Cardiac muscle cell (in vitro differentiated cells and primary cell): ENCODE data around the gene CRK. TPM values are rescaled to one million over a fixed set of nuclear protein-coding genes. Genes with fewer than 3 reads are reported as not detected.

Experiments used
- DNase-seq, 2 donors: peaks; one replicate each; pipeline versions ENCODE4 v3.0.0 to v3.0.0-alpha.2; 2010 to 2017; ENCODE audit warnings: low read depth in 1 of 2, low spot score in 1 of 2
- H3K27ac ChIP-seq: fragments of 200-600 bp; sonication (generic); 2 replicates; pipeline ENCODE4 v1.5.1; 2016
- H3K27me3 ChIP-seq: fragments of 200-600 bp; sonication (generic); 2 replicates; pipeline ENCODE4 v1.6.0; 2016; ENCODE audit warnings: control low read depth
- H3K36me3 ChIP-seq: fragments of 200-600 bp; sonication (generic); 2 replicates; pipeline ENCODE4 v1.5.1; 2016; ENCODE audit warnings: control low read depth
- H3K4me1 ChIP-seq: fragments of 200-600 bp; sonication (generic); 2 replicates; pipeline ENCODE4 v1.8.1; 2017; ENCODE audit warnings: low read depth, mild to moderate bottlenecking, mixed run types
- H3K4me3 ChIP-seq: fragments of 200-600 bp; sonication (generic); 2 replicates; pipeline ENCODE4 v1.5.1; 2016; ENCODE audit warnings: mild to moderate bottlenecking
- H3K9me3 ChIP-seq: fragments of 200-600 bp; sonication (generic); 2 replicates; pipeline ENCODE4 v1.5.1; 2017; ENCODE audit warnings: low read depth, mild to moderate bottlenecking, control low read depth
- polyA plus RNA-seq: library from polyadenylated mRNA; unstranded; fragments of >200 nt; fragmentation: Nextera tagmentation; extraction: Ambion mirVana; gene quantifications from 2 replicates; pipeline ENCODE4 v1.2.1, GENCODE V29; 2016
- total RNA-seq: library from RNA; depleted of rRNA; stranded (reverse); fragments of >200 nt; gene quantifications from 2 replicates; pipeline ENCODE4 v1.2.3, GENCODE V29; 2016
- TF ChIP-seq, protein P1 (sequence below): IDR thresholded peaks from 2 replicates; pipeline ENCODE4 v1.5.1; 2012; ENCODE audit warnings: low read depth, mild to moderate bottlenecking, low read length

The CRK gene
- total and polyA plus RNA-seq, 2 experiments from 2014 or later = 25.0 to 33.1 TPM

DNA sequence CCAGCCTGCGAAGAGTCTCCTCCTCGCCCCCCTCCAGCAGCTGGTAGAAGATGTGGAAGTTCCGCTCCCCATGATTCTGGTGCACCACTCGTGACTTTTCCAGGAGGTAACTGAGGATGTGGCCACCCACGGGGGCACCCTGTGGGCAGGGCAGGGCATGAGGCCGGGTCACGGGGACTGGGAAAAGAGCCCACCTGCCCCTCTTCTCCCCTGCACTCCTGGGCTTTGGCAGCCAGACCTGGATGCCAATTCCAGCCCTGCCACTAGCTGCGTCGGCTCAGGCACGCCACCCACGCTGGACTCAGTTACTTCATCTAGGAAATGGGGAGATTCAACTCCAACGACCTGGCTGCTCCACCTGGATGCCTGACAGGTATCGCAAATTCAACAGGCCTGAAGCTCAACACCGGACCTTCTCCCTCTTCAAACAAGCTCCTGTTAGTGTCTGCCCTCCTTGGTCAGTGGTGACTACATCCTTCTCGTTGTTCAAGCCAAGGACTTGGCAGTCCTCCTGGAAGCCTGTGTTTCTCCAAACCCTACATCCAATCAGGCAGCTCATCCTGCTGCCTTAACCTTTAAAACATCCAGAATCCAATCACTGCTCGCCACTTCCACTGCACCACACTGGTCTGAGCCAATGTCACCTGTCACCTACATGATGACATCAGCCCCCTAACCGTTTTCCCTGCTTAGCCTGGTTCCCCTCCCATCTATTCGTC, 24.9 kb upstream of the CRK start:
- no peak overlapping the region for H3K4me3 ChIP-seq

DNA sequence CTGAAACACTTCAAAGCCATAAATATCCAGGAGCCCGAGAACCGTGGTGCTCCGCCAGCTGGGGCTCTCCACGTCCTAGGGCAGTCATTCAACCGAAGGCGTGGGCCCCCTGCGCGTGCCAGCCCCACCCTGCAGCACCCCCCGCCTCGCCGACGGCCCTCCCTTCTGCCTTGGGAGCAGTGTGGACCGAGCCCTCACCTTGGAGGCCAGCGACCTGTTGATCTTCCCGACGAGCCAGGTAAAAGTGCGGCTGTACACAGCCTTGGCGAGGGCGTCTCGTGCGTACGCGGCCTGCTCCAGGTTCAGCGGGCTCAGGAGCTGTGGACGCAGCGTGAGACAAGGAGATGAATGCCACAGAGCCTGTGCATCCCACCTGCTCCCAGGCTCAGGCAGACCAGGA, 22.4 kb upstream of the CRK start:
- TF ChIP-seq, protein P1, sequence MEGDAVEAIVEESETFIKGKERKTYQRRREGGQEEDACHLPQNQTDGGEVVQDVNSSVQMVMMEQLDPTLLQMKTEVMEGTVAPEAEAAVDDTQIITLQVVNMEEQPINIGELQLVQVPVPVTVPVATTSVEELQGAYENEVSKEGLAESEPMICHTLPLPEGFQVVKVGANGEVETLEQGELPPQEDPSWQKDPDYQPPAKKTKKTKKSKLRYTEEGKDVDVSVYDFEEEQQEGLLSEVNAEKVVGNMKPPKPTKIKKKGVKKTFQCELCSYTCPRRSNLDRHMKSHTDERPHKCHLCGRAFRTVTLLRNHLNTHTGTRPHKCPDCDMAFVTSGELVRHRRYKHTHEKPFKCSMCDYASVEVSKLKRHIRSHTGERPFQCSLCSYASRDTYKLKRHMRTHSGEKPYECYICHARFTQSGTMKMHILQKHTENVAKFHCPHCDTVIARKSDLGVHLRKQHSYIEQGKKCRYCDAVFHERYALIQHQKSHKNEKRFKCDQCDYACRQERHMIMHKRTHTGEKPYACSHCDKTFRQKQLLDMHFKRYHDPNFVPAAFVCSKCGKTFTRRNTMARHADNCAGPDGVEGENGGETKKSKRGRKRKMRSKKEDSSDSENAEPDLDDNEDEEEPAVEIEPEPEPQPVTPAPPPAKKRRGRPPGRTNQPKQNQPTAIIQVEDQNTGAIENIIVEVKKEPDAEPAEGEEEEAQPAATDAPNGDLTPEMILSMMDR = no peak

More for the DNA sequence above, 24.9 kb upstream of the CRK start:
- peak in 1 of 2 donors; percentile 36 for DNase-seq
- TF ChIP-seq, protein P1 = no peak
- no peaks in the 10 kb centered on the region for H3K9me3 ChIP-seq
- peaks cover 14% of the 10 kb centered on the region for H3K36me3 ChIP-seq
- H3K4me1 ChIP-seq = peaks cover 5% of the 10 kb centered on the region
- H3K27ac ChIP-seq = no peak overlapping the region
- H3K27me3 ChIP-seq = no peaks in the 10 kb centered on the region

DNA sequence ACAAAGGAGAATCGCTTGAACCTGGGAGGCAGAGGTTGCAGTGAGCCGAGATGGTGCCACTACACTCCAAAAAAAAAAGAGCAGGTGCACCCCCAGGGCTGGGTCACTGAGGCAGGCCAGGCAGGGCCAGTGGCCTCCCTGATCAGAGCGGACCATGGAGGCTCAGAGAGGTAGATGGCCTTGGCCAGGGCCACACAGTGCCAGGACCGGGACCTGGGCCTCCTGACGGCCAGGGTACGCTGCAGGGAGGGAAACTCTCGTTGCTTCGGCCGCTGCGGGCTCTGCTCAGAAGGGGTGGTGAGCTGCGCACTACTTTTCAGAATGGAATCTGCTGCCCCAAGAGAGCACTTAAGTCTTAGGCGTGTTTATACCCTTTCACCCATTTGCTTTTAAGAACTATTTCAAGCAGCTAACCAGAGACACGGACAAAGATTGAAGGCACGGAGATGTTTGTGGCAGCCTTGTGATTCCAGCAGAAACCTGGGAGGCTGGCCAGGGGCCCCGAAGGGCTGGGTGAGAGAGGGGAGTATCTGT, 19.4 kb upstream of the CRK start:
- no peak overlapping the region for H3K4me3 ChIP-seq
- DNase-seq = no peak
- H3K9me3 ChIP-seq = no peaks in the 10 kb centered on the region
- no peak overlapping the region for H3K27ac ChIP-seq
- TF ChIP-seq, protein P1 = no peak
- H3K27me3 ChIP-seq = no peaks in the 10 kb centered on the region
- no peaks in the 10 kb centered on the region for H3K4me1 ChIP-seq
- H3K36me3 ChIP-seq = peaks cover 7% of the 10 kb centered on the region

More for the DNA sequence above, 22.4 kb upstream of the CRK start:
- Histone ChIP-seq H3K4me3 (no peak overlapping the region), H3K9me3 (no peaks in the 10 kb centered on the region), H3K27me3 (no peaks in the 10 kb centered on the region), H3K27ac (no peak overlapping the region), H3K36me3 (peaks cover 14% of the 10 kb centered on the region), H3K4me1 (no peaks in the 10 kb centered on the region)
- DNase-seq = no peak

DNA sequence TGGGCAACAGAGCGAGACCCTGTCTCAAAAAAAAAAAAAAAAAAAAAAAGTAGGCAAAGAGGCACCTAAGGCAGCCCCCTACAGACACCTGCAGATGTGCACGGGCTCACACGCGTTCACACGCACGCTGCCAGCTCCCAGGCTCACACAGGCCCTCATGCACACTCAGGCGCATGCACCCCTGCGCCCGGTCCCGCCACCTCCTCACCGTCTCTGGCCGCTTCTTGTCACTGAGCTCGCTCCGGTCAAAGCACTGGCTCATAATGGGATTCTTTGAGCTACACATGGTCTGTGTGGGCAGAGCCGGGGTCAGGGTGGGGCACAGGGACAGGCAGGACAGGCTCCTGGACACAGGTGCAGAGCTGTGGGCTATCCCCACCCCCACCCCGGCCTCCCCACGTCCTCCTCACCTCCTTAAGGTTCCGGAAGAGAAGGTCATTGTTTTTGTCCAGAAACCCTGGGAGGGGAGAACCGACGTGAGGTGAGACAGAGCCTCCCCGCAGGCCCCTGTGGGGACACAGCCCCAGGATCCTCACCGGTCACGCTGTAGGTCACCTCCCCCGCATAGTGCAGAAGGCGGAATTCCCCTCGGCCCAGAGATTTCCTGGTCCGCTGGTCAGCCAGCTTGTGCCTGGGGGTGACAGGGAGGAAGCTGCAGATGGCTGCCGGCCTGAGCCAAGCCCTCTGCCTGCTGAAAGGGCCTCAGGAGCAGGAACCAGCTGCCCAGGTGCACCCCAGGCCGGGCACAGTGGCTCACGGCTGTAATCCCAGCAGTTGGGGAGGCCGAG, 18.6 kb upstream of the CRK start:
- Histone ChIP-seq H3K27ac (no peak overlapping the region), H3K36me3 (peaks cover 6% of the 10 kb centered on the region), H3K4me1 (no peaks in the 10 kb centered on the region), H3K27me3 (no peaks in the 10 kb centered on the region), H3K4me3 (no peak overlapping the region), H3K9me3 (no peaks in the 10 kb centered on the region)
- DNase-seq = no peak
- TF ChIP-seq, protein P1 = no peak

DNA sequence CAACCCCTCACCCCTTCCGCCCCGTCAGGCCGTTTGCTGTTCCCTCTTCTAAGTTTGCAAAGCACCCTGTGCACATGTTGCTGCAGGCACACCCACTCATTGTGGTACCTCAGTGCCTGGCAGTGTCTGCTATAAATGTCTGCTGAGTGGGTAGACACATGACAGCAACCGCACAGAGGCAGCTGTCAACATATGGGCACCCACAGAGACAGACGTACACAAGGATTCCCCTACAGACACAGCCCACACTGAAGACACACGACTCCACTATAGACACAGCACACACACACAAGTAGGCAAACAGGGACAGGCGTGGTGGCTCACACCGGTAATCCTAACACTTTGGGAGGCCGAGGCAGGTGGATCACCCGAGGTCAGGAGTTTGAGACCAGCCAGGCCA, 17.8 kb upstream of the CRK start:
- TF ChIP-seq, protein P1 = no peak
- Histone ChIP-seq H3K4me3 (no peak overlapping the region), H3K27ac (no peak overlapping the region), H3K36me3 (peaks cover 2% of the 10 kb centered on the region), H3K4me1 (no peaks in the 10 kb centered on the region), H3K9me3 (no peaks in the 10 kb centered on the region), H3K27me3 (no peaks in the 10 kb centered on the region)
- DNase-seq = no peak
